ENCODE measurements around the gene MRTO4.

- TF ChIP-seq ZEB2 (IDR thresholded peaks at IDR 0.05), result no peak
- TF ChIP-seq, protein P1, sequence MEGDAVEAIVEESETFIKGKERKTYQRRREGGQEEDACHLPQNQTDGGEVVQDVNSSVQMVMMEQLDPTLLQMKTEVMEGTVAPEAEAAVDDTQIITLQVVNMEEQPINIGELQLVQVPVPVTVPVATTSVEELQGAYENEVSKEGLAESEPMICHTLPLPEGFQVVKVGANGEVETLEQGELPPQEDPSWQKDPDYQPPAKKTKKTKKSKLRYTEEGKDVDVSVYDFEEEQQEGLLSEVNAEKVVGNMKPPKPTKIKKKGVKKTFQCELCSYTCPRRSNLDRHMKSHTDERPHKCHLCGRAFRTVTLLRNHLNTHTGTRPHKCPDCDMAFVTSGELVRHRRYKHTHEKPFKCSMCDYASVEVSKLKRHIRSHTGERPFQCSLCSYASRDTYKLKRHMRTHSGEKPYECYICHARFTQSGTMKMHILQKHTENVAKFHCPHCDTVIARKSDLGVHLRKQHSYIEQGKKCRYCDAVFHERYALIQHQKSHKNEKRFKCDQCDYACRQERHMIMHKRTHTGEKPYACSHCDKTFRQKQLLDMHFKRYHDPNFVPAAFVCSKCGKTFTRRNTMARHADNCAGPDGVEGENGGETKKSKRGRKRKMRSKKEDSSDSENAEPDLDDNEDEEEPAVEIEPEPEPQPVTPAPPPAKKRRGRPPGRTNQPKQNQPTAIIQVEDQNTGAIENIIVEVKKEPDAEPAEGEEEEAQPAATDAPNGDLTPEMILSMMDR (IDR thresholded peaks at IDR 0.05 in 2 of 3, conservative IDR thresholded peaks at IDR 0.05 in 1 of 3; ENCODE audit: insufficient read depth in 2 of 3, low read depth in 1 of 3, low read length in 3 of 3), result no peak
- no peak for TF ChIP-seq SAP30 (IDR thresholded peaks at IDR 0.05; ENCODE audit: borderline replicate concordance, insufficient read depth, low read depth, low read length, poor library complexity, severe bottlenecking)
- no peak for TF ChIP-seq LARP7 (IDR thresholded peaks at IDR 0.05)
- no peak for TF ChIP-seq ZNF121 (CRISPR knock-in tag; conservative IDR thresholded peaks at IDR 0.05)
- no peak for TF ChIP-seq EGR1 (conservative IDR thresholded peaks at IDR 0.05)
- TF ChIP-seq CHD2 (IDR thresholded peaks at IDR 0.05; ENCODE audit: low read depth, low read length), result no peak
- TF ChIP-seq SIRT6 (IDR thresholded peaks at IDR 0.05; ENCODE audit: low read depth, low read length), result no peak
- TF ChIP-seq, protein P2, sequence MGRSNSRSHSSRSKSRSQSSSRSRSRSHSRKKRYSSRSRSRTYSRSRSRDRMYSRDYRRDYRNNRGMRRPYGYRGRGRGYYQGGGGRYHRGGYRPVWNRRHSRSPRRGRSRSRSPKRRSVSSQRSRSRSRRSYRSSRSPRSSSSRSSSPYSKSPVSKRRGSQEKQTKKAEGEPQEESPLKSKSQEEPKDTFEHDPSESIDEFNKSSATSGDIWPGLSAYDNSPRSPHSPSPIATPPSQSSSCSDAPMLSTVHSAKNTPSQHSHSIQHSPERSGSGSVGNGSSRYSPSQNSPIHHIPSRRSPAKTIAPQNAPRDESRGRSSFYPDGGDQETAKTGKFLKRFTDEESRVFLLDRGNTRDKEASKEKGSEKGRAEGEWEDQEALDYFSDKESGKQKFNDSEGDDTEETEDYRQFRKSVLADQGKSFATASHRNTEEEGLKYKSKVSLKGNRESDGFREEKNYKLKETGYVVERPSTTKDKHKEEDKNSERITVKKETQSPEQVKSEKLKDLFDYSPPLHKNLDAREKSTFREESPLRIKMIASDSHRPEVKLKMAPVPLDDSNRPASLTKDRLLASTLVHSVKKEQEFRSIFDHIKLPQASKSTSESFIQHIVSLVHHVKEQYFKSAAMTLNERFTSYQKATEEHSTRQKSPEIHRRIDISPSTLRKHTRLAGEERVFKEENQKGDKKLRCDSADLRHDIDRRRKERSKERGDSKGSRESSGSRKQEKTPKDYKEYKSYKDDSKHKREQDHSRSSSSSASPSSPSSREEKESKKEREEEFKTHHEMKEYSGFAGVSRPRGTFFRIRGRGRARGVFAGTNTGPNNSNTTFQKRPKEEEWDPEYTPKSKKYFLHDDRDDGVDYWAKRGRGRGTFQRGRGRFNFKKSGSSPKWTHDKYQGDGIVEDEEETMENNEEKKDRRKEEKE (IDR thresholded peaks at IDR 0.05; ENCODE audit: borderline replicate concordance in 1 of 2, control insufficient read depth in 1 of 2, low read depth in 2 of 2, low read length in 1 of 2), result no peak
- TF ChIP-seq NR2C1 (IDR thresholded peaks at IDR 0.05), result no peak
- no peak for TF ChIP-seq NR2C1 (tag; IDR thresholded peaks at IDR 0.05)
- no peak for TF ChIP-seq NFATC3 (IDR thresholded peaks at IDR 0.05)
- TF ChIP-seq, protein P3, sequence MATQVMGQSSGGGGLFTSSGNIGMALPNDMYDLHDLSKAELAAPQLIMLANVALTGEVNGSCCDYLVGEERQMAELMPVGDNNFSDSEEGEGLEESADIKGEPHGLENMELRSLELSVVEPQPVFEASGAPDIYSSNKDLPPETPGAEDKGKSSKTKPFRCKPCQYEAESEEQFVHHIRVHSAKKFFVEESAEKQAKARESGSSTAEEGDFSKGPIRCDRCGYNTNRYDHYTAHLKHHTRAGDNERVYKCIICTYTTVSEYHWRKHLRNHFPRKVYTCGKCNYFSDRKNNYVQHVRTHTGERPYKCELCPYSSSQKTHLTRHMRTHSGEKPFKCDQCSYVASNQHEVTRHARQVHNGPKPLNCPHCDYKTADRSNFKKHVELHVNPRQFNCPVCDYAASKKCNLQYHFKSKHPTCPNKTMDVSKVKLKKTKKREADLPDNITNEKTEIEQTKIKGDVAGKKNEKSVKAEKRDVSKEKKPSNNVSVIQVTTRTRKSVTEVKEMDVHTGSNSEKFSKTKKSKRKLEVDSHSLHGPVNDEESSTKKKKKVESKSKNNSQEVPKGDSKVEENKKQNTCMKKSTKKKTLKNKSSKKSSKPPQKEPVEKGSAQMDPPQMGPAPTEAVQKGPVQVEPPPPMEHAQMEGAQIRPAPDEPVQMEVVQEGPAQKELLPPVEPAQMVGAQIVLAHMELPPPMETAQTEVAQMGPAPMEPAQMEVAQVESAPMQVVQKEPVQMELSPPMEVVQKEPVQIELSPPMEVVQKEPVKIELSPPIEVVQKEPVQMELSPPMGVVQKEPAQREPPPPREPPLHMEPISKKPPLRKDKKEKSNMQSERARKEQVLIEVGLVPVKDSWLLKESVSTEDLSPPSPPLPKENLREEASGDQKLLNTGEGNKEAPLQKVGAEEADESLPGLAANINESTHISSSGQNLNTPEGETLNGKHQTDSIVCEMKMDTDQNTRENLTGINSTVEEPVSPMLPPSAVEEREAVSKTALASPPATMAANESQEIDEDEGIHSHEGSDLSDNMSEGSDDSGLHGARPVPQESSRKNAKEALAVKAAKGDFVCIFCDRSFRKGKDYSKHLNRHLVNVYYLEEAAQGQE (IDR thresholded peaks at IDR 0.05; ENCODE audit: borderline replicate concordance), result no peak
- TF ChIP-seq, protein P3 (CRISPR knock-in tag; IDR thresholded peaks at IDR 0.05; ENCODE audit: low read depth), result no peak
- no peak for TF ChIP-seq ZNF707 (CRISPR knock-in tag; conservative IDR thresholded peaks at IDR 0.05)
- TF ChIP-seq RBBP5 (IDR thresholded peaks at IDR 0.05; ENCODE audit: borderline replicate concordance, insufficient read depth, low read length, poor library complexity, severe bottlenecking), result no peak
These were observed 28.4 kb upstream of the MRTO4 start for GRCh38 chr1:19222979-19223824.

Measured in K562 (cell line).